Measurements from ENCODE around the gene UGT1A9.

UGT1A9 gene

GRCh38 chr2:233761040-233761769, 89.5 kb downstream of the UGT1A9 start:
- H3K4me3 ChIP-seq (ENCODE audit: low read depth in 1 of 2, low read length in 1 of 2), result no peak overlapping the region
- peaks cover 13% of the 10 kb centered on the region for H3K27me3 ChIP-seq
- no peaks in the 10 kb centered on the region for H3K4me1 ChIP-seq (ENCODE audit: control insufficient read depth in 1 of 2, insufficient read depth in 1 of 2, low read depth in 1 of 2, low read length in 1 of 2)
- H3K27ac ChIP-seq, result no peak overlapping the region
- H3K9me3 ChIP-seq, result no peaks in the 10 kb centered on the region
- no peak for TF ChIP-seq CTCF (IDR thresholded peaks at IDR 0.05)
- no peaks in the 10 kb centered on the region for H3K36me3 ChIP-seq

GRCh38 chr2:233764264-233764663, 92.6 kb downstream of the UGT1A9 start:
- no peaks in the 10 kb centered on the region for H3K36me3 ChIP-seq
- no peak for TF ChIP-seq CTCF (IDR thresholded peaks at IDR 0.05)
- H3K4me3 ChIP-seq (ENCODE audit: low read depth in 1 of 2, low read length in 1 of 2), result no peak overlapping the region
- peaks cover 13% of the 10 kb centered on the region for H3K27me3 ChIP-seq
- no peaks in the 10 kb centered on the region for H3K4me1 ChIP-seq (ENCODE audit: control insufficient read depth in 1 of 2, insufficient read depth in 1 of 2, low read depth in 1 of 2, low read length in 1 of 2)
- no peaks in the 10 kb centered on the region for H3K9me3 ChIP-seq
- H3K27ac ChIP-seq, result no peak overlapping the region

- Histone ChIP-seq H3K4me3 (ENCODE audit: low read depth in 1 of 2, low read length in 1 of 2) (no peak overlapping the region), H3K9me3 (no peaks in the 10 kb centered on the region), H3K36me3 (no peaks in the 10 kb centered on the region), H3K27ac (no peak overlapping the region), H3K4me1 (ENCODE audit: control insufficient read depth in 1 of 2, insufficient read depth in 1 of 2, low read depth in 1 of 2, low read length in 1 of 2) (no peaks in the 10 kb centered on the region), H3K27me3 (peaks cover 13% of the 10 kb centered on the region)
- TF ChIP-seq CTCF (IDR thresholded peaks at IDR 0.05), result no peak
Measured at GRCh38 chr2:233764761-233765160, 93.1 kb downstream of the UGT1A9 start.

GRCh38 chr2:233766416-233766815, 94.7 kb downstream of the UGT1A9 start:
- no peak for TF ChIP-seq CTCF (IDR thresholded peaks at IDR 0.05)
- H3K9me3 ChIP-seq, result no peaks in the 10 kb centered on the region
- no peaks in the 10 kb centered on the region for H3K36me3 ChIP-seq
- H3K4me1 ChIP-seq (ENCODE audit: control insufficient read depth in 1 of 2, insufficient read depth in 1 of 2, low read depth in 1 of 2, low read length in 1 of 2), result no peaks in the 10 kb centered on the region
- no peak overlapping the region for H3K27ac ChIP-seq
- H3K4me3 ChIP-seq (ENCODE audit: low read depth in 1 of 2, low read length in 1 of 2), result no peak overlapping the region
- H3K27me3 ChIP-seq, result peaks cover 13% of the 10 kb centered on the region

GRCh38 chr2:233768076-233768475, 96.4 kb downstream of the UGT1A9 start:
- Histone ChIP-seq H3K27ac (no peak overlapping the region), H3K27me3 (peaks cover 13% of the 10 kb centered on the region), H3K4me3 (ENCODE audit: low read depth in 1 of 2, low read length in 1 of 2) (no peak overlapping the region), H3K9me3 (no peaks in the 10 kb centered on the region), H3K36me3 (no peaks in the 10 kb centered on the region), H3K4me1 (ENCODE audit: control insufficient read depth in 1 of 2, insufficient read depth in 1 of 2, low read depth in 1 of 2, low read length in 1 of 2) (no peaks in the 10 kb centered on the region)
- no peak for TF ChIP-seq CTCF (IDR thresholded peaks at IDR 0.05)
